GM18526 (cell line): ENCODE data around the gene CTNNA3.

Experiments
- POLR2A ChIP-seq: IDR thresholded peaks from 3 replicates; pipeline ENCODE4 v1.6.1; 2011; ENCODE audit not compliant: insufficient read length; ENCODE audit errors: extremely low read depth

The CTNNA3 gene

DNA sequence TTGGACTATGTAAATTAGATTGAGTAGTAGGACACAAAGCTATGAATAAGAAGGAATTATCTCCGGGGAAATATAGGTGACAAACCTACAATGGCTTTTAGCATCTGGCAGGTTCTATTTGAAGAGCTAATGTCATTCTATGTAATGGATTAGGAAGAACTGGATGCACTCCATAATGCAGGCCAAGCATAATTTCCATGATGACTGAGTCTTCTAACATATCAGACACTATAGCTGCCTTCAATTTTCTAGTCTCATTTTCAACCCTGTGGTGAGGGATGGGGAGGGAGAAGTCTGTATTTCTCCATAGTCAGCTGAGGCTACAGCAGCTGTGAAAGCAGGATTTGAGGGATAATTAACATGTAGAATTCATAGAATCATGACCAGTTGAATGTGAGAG lies 1160.6 kb downstream of the CTNNA3 start:
- no peak for TF ChIP-seq POLR2A

DNA sequence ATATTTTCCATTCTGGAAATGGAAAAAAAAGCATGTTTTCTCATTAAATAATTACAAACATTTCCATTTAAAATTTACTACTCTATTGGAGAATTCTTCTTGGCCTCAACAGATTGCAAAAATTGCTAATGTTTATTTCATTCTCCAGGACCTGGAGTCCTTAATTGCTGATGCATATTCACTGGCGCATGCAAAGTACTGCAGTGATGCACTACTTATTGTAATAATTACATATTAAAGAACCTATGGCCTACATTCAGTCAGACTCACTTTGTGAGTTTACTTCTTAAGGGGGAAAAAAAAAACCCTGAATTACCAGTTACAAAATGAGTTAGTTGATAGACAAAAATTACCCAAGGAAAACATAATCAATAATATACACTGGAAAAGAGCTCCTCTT lies 1161.1 kb downstream of the CTNNA3 start:
- TF ChIP-seq POLR2A, result no peak

DNA sequence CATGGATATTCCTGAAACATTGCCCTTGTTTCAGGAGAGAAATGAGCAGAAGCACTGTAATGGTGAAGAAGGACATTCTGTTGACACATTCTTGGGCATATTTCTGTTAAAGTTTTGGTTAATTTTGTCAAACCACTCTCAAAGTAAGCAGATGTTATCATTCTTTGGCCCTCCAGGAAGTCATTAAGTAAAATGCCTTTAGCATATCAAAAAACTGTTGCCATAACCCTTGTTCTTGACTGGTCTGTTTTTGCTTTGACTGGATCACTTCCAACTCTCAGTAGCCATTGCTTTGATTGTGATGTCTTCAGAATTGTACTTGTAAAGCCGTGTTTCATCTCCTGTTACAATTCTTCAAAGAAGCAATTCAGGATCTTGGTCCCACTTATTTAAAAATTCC lies 1174.5 kb downstream of the CTNNA3 start:
- TF ChIP-seq POLR2A, result no peak

DNA sequence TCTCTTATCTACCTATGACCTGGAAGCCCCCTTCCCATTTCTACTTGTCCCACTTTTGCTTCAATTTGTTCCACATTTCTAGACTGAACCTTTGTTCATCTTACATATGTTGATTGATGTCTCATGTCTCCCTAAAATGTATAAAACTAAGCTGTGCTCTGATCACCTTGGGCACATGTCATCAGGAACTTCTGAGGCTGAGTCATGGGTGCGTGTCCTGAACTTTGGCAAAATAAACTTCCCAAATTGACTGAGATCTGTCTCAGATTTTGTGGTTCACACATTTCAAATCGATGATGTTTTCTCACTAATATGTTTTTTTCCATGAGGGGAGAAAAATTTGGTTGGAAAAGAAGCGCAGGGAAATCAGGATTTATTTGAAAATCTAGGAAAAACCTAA lies 1176.4 kb downstream of the CTNNA3 start:
- no peak for TF ChIP-seq POLR2A

DNA sequence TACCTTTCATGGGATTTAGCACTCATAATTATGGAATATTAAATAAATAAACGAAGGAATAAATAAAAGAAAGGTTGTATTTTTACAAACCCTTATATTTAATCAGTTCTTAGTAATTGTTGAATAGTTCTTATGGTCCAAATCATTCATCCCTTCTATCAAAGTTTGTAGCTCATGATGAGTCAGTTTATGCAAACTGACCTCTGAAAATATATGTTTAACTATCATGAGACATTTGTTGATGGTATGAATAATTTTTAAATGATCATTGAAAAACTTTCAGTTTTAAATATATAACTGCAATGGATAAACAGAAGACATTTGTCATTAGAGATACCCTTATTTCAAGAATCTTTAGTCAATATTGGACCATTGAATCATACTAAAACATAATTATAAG lies 1181.3 kb downstream of the CTNNA3 start:
- no peak for TF ChIP-seq POLR2A

DNA sequence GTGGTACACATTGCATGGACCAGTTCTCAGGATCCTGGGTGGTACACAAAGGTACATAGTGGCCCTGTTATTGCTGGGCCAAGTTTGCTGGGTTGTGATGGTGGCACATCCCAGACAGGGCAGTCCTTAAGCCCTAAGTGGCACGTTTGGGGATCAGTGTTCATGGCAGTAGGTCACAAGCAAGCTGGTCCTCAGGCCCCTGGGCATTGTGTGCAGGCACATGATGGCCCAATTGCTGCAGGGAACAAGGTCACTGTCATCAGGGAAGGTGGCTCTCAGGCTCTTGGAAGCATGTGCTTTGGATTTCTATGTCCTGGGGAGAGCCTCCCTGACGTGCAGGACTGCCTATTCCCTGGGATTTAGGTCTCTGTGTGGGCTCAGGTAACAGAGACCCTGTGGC lies 1182.5 kb downstream of the CTNNA3 start:
- TF ChIP-seq POLR2A, result no peak

DNA sequence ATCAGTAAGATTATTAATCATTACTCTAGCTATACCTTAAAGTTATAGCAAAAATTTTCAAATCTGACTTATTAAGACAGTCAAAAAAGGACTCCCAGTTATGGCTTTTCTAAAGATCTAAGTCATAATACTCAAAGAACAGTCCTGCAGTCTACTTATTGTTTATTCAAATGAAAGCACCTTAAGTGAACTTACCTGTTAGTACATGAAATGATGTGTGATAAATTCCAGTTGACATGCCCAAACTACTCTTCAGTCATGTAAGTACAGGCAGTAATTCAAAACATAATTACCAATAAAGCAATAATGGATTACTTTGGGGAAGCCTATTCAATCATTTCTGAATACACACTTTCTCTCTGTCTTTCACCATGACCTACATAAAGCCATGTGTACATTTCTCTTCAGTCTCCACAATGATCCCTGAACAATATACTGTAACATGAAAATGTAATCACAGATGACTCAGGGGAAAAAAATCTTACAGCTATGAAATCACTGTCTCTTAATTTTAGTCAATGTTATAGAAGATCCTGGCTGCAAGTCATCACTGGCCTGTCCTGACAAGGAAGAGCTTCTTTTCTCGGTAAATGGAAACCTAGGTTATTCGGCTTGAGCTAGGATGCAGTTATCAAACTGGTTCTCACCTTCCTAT lies 1190.9 kb downstream of the CTNNA3 start:
- TF ChIP-seq POLR2A, result no peak

DNA sequence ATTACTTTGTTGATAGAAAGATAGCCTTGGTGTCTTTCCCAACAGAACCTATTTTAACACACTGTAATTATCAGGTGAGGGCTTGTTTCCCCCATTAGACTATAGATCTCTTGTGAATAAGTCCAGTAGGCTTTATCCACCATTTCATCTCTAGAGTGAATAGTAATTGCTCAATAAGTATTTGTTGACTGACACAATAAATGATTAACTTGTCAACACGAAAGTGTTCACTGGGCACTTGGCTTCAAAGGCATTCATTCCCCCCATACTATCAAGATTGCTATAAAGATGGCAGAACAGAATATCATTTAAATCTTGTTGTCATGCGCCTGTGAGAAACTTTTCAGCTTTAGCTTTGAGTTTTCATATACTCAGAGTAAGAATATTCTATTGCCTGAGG lies 1194.6 kb downstream of the CTNNA3 start:
- no peak for TF ChIP-seq POLR2A

DNA sequence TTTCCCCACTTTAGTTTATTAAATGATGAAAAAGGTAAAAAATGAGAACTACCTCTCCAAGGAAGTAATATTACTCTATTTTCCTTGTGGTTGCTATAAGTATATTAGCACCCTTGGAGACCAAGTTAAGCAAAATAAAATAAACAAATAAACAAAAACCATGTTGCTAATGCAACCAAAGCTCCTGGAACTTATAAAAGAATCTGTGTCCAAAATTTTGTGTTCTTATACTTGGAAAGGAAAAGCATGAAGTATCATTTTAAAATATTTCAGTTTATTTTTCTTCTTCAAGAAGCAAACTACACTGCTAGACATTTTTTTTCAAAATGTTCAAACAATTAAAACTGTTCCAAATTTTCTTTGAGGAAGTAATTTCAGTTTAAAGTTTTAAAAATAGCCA lies 1212.0 kb downstream of the CTNNA3 start:
- TF ChIP-seq POLR2A, result no peak

DNA sequence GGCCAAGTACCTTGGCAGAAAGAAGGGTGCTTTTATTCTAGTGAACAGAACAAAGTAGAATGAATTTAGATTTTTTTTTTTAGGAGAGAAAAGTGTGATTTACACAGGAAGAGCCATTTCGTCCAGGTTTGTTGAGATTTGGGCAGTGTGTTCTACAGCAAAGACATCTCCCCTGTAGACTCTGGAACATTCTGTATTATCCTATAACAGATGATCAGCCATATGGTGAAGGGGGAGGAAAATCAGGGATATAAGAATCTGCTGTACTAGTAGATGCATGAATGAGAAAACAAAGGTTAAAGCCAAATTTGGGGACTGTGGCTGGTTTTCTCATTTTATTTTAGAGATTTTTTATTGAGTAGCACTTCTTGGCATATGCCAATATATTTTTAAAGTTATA lies 1223.8 kb downstream of the CTNNA3 start:
- TF ChIP-seq POLR2A, result no peak

DNA sequence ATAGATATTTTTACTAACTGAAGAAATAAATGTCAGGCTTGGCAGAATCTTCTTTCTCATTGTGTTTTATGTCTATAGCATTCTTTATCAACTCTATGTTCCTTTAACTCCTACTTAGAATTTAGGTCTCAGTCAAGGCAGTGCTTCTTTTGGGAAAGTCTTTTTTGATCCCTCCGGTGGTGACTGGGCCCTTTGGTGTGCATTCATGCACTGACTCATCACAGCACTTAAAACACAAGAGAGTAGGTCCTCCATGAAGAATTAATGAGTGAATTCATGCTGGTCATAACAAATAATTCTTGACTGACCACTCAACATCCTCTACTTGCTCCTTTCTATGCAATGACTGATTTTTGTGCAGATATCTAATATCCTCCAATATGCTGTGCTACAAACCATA lies 1229.0 kb downstream of the CTNNA3 start:
- TF ChIP-seq POLR2A, result no peak

DNA sequence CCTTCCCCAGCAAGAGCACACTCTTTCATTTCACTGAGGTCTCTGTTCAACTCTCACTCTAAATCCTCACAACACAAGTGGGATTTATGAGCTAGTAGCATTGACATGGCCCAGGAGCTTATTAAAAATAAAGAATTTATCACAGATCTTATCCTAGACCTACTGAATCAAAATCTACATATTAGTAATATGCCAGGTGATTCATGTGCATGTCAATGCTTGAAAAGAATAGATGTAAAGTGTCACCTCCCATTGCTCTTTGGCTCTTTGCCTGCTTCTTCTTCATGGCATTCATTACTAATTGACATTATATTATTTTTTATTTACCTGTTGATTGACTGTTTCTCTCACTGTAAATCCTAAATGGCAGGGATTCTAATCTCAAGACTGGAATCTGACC lies 1229.4 kb downstream of the CTNNA3 start:
- TF ChIP-seq POLR2A, result no peak

DNA sequence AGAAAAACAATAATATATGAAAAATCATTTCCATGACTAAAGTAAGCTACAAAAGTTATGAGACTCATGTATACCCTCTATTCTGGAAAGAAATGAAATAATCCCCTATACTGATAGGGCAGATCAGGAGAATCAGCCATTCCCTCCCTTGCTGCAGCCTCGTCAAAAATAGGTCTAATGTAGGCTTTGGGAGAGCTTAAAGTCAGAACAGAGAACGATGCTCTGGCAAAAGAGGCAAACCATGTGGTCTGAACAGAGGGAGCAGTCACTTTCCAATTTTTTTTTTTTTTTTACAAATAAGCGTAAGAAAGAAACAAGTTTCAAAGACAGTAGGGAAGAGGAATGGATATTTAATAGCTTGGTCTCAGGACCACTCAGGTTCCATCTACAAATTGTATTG lies 1232.4 kb downstream of the CTNNA3 start:
- no peak for TF ChIP-seq POLR2A

DNA sequence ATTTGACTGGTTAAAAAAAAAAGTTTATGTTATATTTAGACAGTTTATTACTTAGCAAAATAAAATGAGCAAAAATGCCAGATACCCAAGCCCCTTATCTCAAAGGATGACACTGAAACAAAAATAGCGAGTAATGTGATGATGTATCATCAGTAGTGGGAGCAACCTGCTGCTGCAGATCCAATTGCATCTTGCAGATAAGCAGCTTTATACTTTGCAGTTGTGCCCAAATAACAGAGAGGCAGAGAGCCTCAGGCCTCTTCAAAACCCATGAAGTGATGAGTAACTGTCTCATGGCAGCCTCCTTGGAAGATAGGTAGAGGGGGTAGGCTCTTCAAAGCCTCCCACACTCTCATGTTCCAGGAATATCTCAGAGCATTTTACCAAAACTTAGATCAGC lies 1238.4 kb downstream of the CTNNA3 start:
- no peak for TF ChIP-seq POLR2A

DNA sequence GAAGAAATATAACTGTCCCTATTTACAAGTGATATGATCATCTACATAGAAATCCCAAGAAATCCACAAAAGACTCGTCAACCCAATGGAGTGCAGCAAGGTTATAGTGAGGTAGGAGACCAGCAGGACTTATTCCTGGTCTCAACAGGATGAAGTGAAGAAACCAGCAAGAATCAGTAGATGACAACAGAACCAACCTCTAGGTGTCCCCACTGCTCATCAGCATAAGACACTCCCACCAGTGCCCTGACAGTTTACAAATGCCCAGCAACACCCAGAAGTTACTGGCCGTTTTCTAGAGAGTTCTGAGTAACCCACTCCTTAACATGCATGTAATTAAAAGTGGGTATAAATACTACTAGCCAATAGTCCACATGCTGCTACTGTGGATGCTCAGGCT lies 1240.7 kb downstream of the CTNNA3 start:
- TF ChIP-seq POLR2A, result no peak

DNA sequence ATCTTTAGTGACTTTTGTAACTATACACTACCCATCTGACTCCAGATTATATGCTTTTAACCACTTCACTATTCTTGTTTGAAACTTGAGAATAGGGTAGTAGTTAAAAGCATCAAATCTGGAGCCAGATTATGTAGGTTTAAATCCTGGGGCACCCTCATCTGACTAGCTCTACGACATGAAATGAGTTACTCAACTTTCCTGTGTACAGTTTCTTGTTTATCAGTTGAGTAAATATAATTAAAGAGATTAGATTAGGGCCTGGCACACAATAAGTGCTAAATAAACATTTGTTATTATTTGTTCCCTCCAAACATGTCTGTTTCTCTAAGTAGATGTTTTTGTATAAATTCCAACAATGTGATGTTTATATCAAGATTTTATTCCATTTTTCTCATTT lies 1255.4 kb downstream of the CTNNA3 start:
- TF ChIP-seq POLR2A, result no peak

DNA sequence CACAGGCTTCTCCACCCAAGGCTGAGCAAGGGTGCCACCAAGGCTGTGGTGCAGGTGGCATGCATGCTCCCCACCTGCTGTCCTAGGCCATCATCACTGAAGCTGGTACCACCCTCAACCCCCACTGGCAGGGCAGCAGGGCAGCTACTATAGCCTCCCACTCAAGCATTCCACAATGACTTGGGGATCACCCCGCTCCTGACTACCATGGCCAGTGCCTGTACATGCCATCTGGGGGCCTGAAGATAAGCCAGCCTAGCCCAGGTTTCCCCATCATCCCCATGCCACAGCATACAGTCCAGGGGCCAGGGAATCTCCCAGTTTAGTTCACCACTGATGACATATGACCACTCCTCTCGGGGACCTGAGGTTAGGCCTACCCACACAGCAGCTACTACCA lies 1281.1 kb downstream of the CTNNA3 start:
- TF ChIP-seq POLR2A, result no peak

DNA sequence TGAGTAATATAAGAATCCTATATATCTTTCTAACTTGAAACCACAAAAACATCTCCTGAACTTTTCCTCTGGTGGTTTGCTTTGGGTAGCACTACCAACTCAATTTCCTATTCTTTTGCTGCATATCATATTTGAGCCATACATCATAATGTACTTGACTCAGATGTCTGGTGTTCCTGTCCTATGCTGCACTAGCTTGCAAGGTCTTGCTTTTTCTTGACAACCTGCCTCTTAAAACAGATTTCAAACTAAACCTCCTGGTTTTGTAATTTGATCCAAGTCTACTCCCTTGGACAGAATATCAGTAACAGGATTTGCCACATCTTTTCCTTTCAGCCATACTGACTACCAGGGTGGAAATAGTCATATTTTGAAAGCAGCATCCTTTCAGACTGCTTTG lies 1290.4 kb downstream of the CTNNA3 start:
- TF ChIP-seq POLR2A, result no peak
